Right lobe of liver (tissue), 4 donors: ENCODE data around the gene TRPC4AP.
"Not testable (repeated sequence)": the region's sequence is repeated elsewhere in the genome, so short reads cannot be mapped to it uniquely, and the experiment has no call there.

Experiments used
- CTCF ChIP-seq, 4 donors: fragments of 200-600 bp in 3 of 4; fragments of 450-650 bp in 1 of 4; IDR thresholded peaks; one replicate each; pipeline versions ENCODE4 v1.5.1 to v1.8.0; 2016 to 2022; ENCODE audit warnings: antibody characterized with exemption in 4 of 4, mild to moderate bottlenecking in 2 of 4
- POLR2A ChIP-seq: fragments of 450-650 bp; IDR thresholded peaks from one replicate; pipeline ENCODE4 v1.6.1; 2017; ENCODE audit warnings: antibody characterized with exemption, mild to moderate bottlenecking
- donor health status: DM: no; HTN: no; CAD: no.
- donor health status: DM: no; HTN: no; CAD: no.
- donor health status: DM: no; HTN: yes; CAD: no.

GRCh38 chr20:35112276-35112675 is 19.7 kb upstream of the TRPC4AP start:
- TF ChIP-seq CTCF (IDR thresholded peaks at IDR 0.05); POLR2A: not testable (repeated sequence)
